Body of pancreas (tissue), 4 donors: Measurements from ENCODE around the gene ZGRF1.

Experiments used
- CTCF ChIP-seq, 7 experiments: fragments of 450-650 bp in 4 of 7; fragments of 200-600 bp in 3 of 7; sonication (generic) in 3 of 7; IDR thresholded peaks; one replicate each; pipeline ENCODE4 v1.5.1; 2016 to 2019; ENCODE audit warnings: antibody characterized with exemption in 7 of 7
- POLR2A ChIP-seq, 3 donors: fragments of 450-650 bp; IDR thresholded peaks; one replicate each; pipeline ENCODE4 v1.6.1; 2016; ENCODE audit warnings: antibody characterized with exemption in 3 of 3, mild to moderate bottlenecking in 2 of 3

- TF ChIP-seq CTCF (IDR thresholded peaks at IDR 0.05) (no peak), POLR2A (IDR thresholded peaks at IDR 0.05) (no peak)
Measured at GRCh38 chr4:112655270-112655669, 18.6 kb upstream of the ZGRF1 start.
